Gastrocnemius medialis (tissue), 4 donors: ENCODE results near the gene CSNK2B. TPM values are rescaled to one million over a fixed set of nuclear protein-coding genes. Genes with fewer than 3 reads are reported as not detected.
A peak's percentile ranks its signal among the peaks of the same experiment; 100 is the strongest.

ENCODE experiments used
- ATAC-seq, 2 donors: fragments of 150-250 bp; one replicate each; pipeline ENCODE4 v1.9.1; 2016
- DNase-seq, 2 donors: peaks; one replicate each; pipeline ENCODE4 v3.0.0-alpha.2; 2019
- H3K27ac ChIP-seq, 4 donors: fragments of 200-600 bp; sonication (generic); 1 replicate in 1 of 4; 2 replicates in 3 of 4; pipeline ENCODE4 v1.5.1; 2016 to 2018; ENCODE audit warnings: mild to moderate bottlenecking in 2 of 4, moderate library complexity in 1 of 4
- H3K27me3 ChIP-seq, 3 donors: fragments of 200-600 bp; sonication (generic) in 2 of 3; 1 replicate in 1 of 3; 2 replicates in 2 of 3; pipeline versions ENCODE4 v1.5.1 to v1.6.0; 2016 to 2019; ENCODE audit warnings: mild to moderate bottlenecking in 1 of 3, moderate library complexity in 1 of 3
- H3K36me3 ChIP-seq, 2 donors: fragments of 200-600 bp; sonication (generic) in 1 of 2; one replicate each; pipeline ENCODE4 v1.5.1; 2017 to 2018
- H3K4me1 ChIP-seq, 2 donors: fragments of 200-600 bp; sonication (generic) in 1 of 2; one replicate each; pipeline ENCODE4 v1.5.1; 2016 to 2017; ENCODE audit warnings: mild to moderate bottlenecking in 2 of 2
- H3K4me3 ChIP-seq, 4 donors: fragments of 200-600 bp; sonication (generic) in 3 of 4; 1 replicate in 1 of 4; 2 replicates in 3 of 4; pipeline ENCODE4 v1.5.1; 2016 to 2019; ENCODE audit warnings: mild to moderate bottlenecking in 2 of 4
- H3K9me3 ChIP-seq, 3 donors: fragments of 200-600 bp; sonication (generic) in 2 of 3; 1 replicate in 1 of 3; 2 replicates in 2 of 3; pipeline ENCODE4 v1.5.1; 2016 to 2019
- CTCF ChIP-seq, 5 experiments: fragments of 450-650 bp in 3 of 5; fragments of 200-600 bp in 2 of 5; sonication (generic) in 2 of 5; IDR thresholded peaks in 4 of 5; conservative IDR thresholded peaks in 1 of 5; 1 replicate in 4 of 5; 2 replicates in 1 of 5; pipeline ENCODE4 v1.5.1; 2016 to 2019; ENCODE audit warnings: antibody characterized with exemption in 5 of 5, mild to moderate bottlenecking in 3 of 5, moderate library complexity in 3 of 5
- POLR2A ChIP-seq, 2 donors: fragments of 450-650 bp; IDR thresholded peaks; one replicate each; pipeline ENCODE4 v1.6.1; 2017; ENCODE audit warnings: antibody characterized with exemption in 2 of 2, mild to moderate bottlenecking in 2 of 2, moderate library complexity in 2 of 2
- in situ Hi-C, 4 donors: fragments of 200-750 bp; cut with MboI; loops; one replicate each; pipeline versions ENCODE4 v1.15.0 to v1.8.0; 2017; ENCODE audit warnings: low sequenced_read_pairs in 4 of 4
- intact Hi-C: fragments of 100-400 bp; cut with DNase I; formaldehyde crosslinking; loops from one replicate; pipeline ENCODE4 v1.15.1; 2023; ENCODE audit warnings: low total_unique reads
- total RNA-seq, 4 donors: library from RNA; depleted of rRNA; stranded (reverse); fragments of >200 nt; gene quantifications; one replicate each; pipeline versions ENCODE4 v1.1.0 to v1.2.3, GENCODE V29; 2016

The CSNK2B gene
- total RNA-seq, 4 donors from 2014 or later: 185 to 251 (median 226) TPM

- intact Hi-C loops: loop anchor here (1.0 to 5.0 kb wide), 2 partner anchors 8 to 1312 kb away; partner anchors contain the start of gene BAG6
- H3K9me3 ChIP-seq: no peaks in the 10 kb centered on the region
- peak within 1 kb of the TSS; percentile 80 to 100 (median 87) for H3K27ac ChIP-seq
- peaks cover 34 to 40% of the 10 kb centered on the region in 2 donors for H3K4me1 ChIP-seq
- H3K4me3 ChIP-seq: peak within 1 kb of the TSS; percentile 58 to 82 (median 76)
- H3K27me3 ChIP-seq: no peaks in the 10 kb centered on the region
- peak; percentile 65 to 80 for DNase-seq
- ATAC-seq: peak; percentile 48 to 52
- peaks cover 0 to 14% of the 10 kb centered on the region in 2 donors for H3K36me3 ChIP-seq
- in situ Hi-C loops: loop anchor here in 2 of 4 donors (25.0 kb wide), 2 partner anchors 302 to 527 kb away; partner anchors contain the start of genes AGER (in 2 of the 2), AGPAT1 (in 2 of the 2), GPSM3 (in 2 of the 2) and PBX2 (in 2 of the 2)
- TF ChIP-seq POLR2A (IDR thresholded peaks at IDR 0.05) (peak; percentile 79 to 89), CTCF (IDR thresholded peaks at IDR 0.05 in 4 of 5, conservative IDR thresholded peaks at IDR 0.05 in 1 of 5) (peak in 1 of 5 experiments; percentile 7)
Observed at GRCh38 chr6:31660381-31661261, 5.3 kb upstream of the CSNK2B start, which contains the start of gene C6orf47. C6orf47 (minus strand) TSS chr6:31660778; CDS start chr6:31659947, 831 bp downstream.

- TF ChIP-seq CTCF (IDR thresholded peaks at IDR 0.05 in 4 of 5, conservative IDR thresholded peaks at IDR 0.05 in 1 of 5) (no peak), POLR2A (IDR thresholded peaks at IDR 0.05) (no peak)
- ATAC-seq (no peak), DNase-seq (no peak)
- Histone ChIP-seq H3K36me3 (peaks cover 0 to 14% of the 10 kb centered on the region in 2 donors), H3K27ac (peak overlapping the region; percentile 80 to 100 (median 87)), H3K27me3 (no peaks in the 10 kb centered on the region), H3K4me3 (peak overlapping the region in 2 of 4 donors; percentile 71 to 82), H3K9me3 (no peaks in the 10 kb centered on the region), H3K4me1 (peaks cover 36 to 42% of the 10 kb centered on the region in 2 donors)
- intact Hi-C loops (loop anchor here (5.0 kb wide), 1 partner anchor 1311 kb away; no protein-coding TSS in a partner anchor), in situ Hi-C loops (loop anchor here in 2 of 4 donors (25.0 kb wide), 2 partner anchors 301 to 526 kb away; partner anchors contain the start of genes AGER (in 2 of the 2), AGPAT1 (in 2 of the 2), GPSM3 (in 2 of the 2) and PBX2 (in 2 of the 2))
Observed at GRCh38 chr6:31661262-31662123, 4.4 kb upstream of the CSNK2B start.

- no peak overlapping the region for H3K4me3 ChIP-seq
- DNase-seq (no peak), ATAC-seq (no peak)
- H3K9me3 ChIP-seq: no peaks in the 10 kb centered on the region
- peaks cover 0 to 20% of the 10 kb centered on the region in 2 donors for H3K36me3 ChIP-seq
- peak overlapping the region; percentile 3 to 100 (median 17) for H3K27ac ChIP-seq
- intact Hi-C loops (loop anchor here (5.0 kb wide), 1 partner anchor 1310 kb away; no protein-coding TSS in a partner anchor), in situ Hi-C loops (loop anchor here in 2 of 4 donors (25.0 kb wide), 2 partner anchors 300 to 525 kb away; partner anchors contain the start of genes AGER (in 2 of the 2), AGPAT1 (in 2 of the 2), GPSM3 (in 2 of the 2) and PBX2 (in 2 of the 2))
- H3K4me1 ChIP-seq: peaks cover 43 to 49% of the 10 kb centered on the region in 2 donors
- H3K27me3 ChIP-seq: no peaks in the 10 kb centered on the region
- TF ChIP-seq CTCF (IDR thresholded peaks at IDR 0.05 in 4 of 5, conservative IDR thresholded peaks at IDR 0.05 in 1 of 5): no peak
- no peak for TF ChIP-seq POLR2A (IDR thresholded peaks at IDR 0.05)
Observed at GRCh38 chr6:31662124-31662723, 3.7 kb upstream of the CSNK2B start.
